Spleen (tissue), 11 donors: ENCODE data around the gene FEN1. TPM values are rescaled to one million over a fixed set of nuclear protein-coding genes. Genes with fewer than 3 reads are reported as not detected.

Source experiments
- DNase-seq: peaks from one replicate; pipeline ENCODE4 v3.0.0-alpha.2; 2020
- H3K27ac ChIP-seq, 8 donors: fragments of 200-600 bp; sonication (generic) in 7 of 8; 1 replicate in 4 of 8; 2 replicates in 4 of 8; pipeline versions ENCODE4 v1.5.0 to v1.8.0; 2016 to 2021; ENCODE audit warnings: inconsistent platforms in 4 of 8, mild to moderate bottlenecking in 4 of 8, moderate library complexity in 1 of 8
- H3K27me3 ChIP-seq, 7 donors: fragments of 200-600 bp; sonication (generic) in 6 of 7; replicated peaks in 1 of 7; 1 replicate in 4 of 7; 2 replicates in 3 of 7; pipeline versions ENCODE4 v1.5.0 to v1.8.0; 2016 to 2021; ENCODE audit warnings: inconsistent platforms in 3 of 7, mild to moderate bottlenecking in 1 of 7
- H3K36me3 ChIP-seq, 6 donors: fragments of 200-600 bp; sonication (generic) in 5 of 6; 1 replicate in 4 of 6; 2 replicates in 2 of 6; pipeline versions ENCODE4 v1.5.0 to v1.8.0; 2016 to 2021; ENCODE audit warnings: inconsistent platforms in 2 of 6
- H3K4me1 ChIP-seq, 6 donors: fragments of 200-600 bp; sonication (generic) in 5 of 6; 1 replicate in 3 of 6; 2 replicates in 3 of 6; pipeline versions ENCODE4 v1.5.0 to v1.8.0; 2016 to 2021; ENCODE audit warnings: inconsistent platforms in 3 of 6
- H3K4me3 ChIP-seq, 8 donors: fragments of 200-600 bp; sonication (generic) in 7 of 8; 1 replicate in 4 of 8; 2 replicates in 4 of 8; pipeline versions ENCODE4 v1.5.0 to v1.8.0; 2016 to 2021; ENCODE audit warnings: inconsistent platforms in 4 of 8, mild to moderate bottlenecking in 4 of 8, moderate library complexity in 2 of 8
- H3K9me3 ChIP-seq, 8 donors: fragments of 200-600 bp; sonication (generic) in 7 of 8; 1 replicate in 4 of 8; 2 replicates in 4 of 8; pipeline versions ENCODE4 v1.5.0 to v1.8.0; 2016 to 2021; ENCODE audit warnings: inconsistent platforms in 4 of 8
- POLR2A ChIP-seq, 3 donors: fragments of 450-650 bp; IDR thresholded peaks; one replicate each; pipeline ENCODE4 v1.5.1; 2017; ENCODE audit warnings: antibody characterized with exemption in 3 of 3, mild to moderate bottlenecking in 1 of 3
- POLR2AphosphoS5 ChIP-seq, 3 donors: sonication (generic); formaldehyde crosslinking; IDR thresholded peaks; one replicate each; pipeline ENCODE4 v1.5.1; 2017; ENCODE audit warnings: antibody characterized with exemption in 3 of 3
- WGBS, 5 donors: extraction: QIAGEN DNeasy Blood & Tissue Kit in 3 of 5; methylation state at CpG; one replicate each; pipeline versions ENCODE4 v1.1.5 to v1.1.7; 2013 to 2018; 5-methylcytosine and 5-hydroxymethylcytosine counted together
- intact Hi-C: fragments of 100-400 bp; cut with DNase I; formaldehyde crosslinking; loops from one replicate; pipeline ENCODE4 v1.15.0; 2023; ENCODE audit warnings: low total_unique reads
- polyA plus RNA-seq, 3 donors: library from polyadenylated mRNA; stranded (reverse); fragments of 200-250 nt; gene quantifications; one replicate each; pipeline ENCODE4 v1.2.1, GENCODE V29; 2013
- total RNA-seq, 7 donors: library from RNA; depleted of rRNA in 3 of 7; stranded (reverse); fragments of >200 nt in 3 of 7; fragmentation: NEBNext Ultra II Directional in 4 of 7; extraction: Animal tissue kit (Norgen Biotek cat#: 25700) in 4 of 7; gene quantifications; one replicate each; pipeline versions ENCODE4 v1.1.0 to v1.2.1, GENCODE V29; 2016 to 2021
- TF ChIP-seq, protein P1 (sequence below), 11 experiments: fragments of 200-600 bp in 7 of 11; fragments of 450-650 bp in 4 of 11; sonication (generic) in 4 of 11; IDR thresholded peaks in 8 of 11; conservative IDR thresholded peaks in 3 of 11; 1 replicate in 7 of 11; 2 replicates in 4 of 11; pipeline versions ENCODE4 v1.4.0 to v1.8.0; 2016 to 2021; ENCODE audit warnings: antibody characterized with exemption in 11 of 11, inconsistent platforms in 4 of 11, mild to moderate bottlenecking in 1 of 11
- donor health status: healthy with polysubstance abuse.
- donor health status: DM: no; HTN: no; CAD: no; lungs with moderate emphysema.
- donor health status: DM: no; HTN: no; CAD: no.
- donor health status: Bipolar disorder and iron deficiency.
- donor health status: healthy.
- donor health status: DM: no; HTN: no; CAD: no.
- donor health status: DM: yes; HTN: yes; CAD: no.

FEN1 gene
- total and polyA plus RNA-seq, 10 donors = 7.3 to 17.2 (median 14.8) TPM

DNA sequence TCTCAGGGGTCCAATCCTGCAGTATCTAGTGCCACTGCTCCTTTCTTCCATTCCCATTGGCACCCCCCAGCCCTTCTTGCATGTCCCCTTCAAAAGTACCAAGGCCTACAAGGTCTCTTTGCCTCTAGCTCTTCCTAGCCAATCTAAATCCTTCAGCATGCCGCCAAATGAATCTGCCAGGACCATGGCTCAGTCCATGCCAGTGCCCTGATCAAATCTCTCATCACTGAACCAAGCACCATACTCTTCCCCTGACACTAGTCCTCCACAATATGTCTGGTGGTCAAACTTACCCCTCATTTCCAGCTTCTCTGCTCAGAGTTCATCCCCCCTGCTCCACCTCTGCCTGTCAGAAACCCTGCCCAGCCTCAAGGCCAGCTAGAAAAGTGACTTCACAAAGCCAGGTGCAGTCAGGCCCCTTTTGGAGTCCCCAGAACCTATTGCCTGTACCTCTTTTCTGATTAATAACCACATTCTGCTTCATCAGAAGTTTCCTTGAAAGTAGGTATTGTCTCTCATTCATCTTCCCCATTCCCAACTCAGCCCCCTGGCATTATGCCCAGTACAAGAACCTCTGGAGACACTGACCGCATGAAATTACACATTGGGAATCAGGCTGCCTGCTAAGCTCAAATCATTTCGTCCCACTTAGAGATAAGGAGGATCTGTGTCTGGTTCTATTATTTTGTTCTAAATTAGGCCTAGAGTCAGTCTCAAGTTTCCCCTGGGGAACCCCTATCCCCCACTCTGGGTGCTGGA, 11.4 kb downstream of the FEN1 start:
- Histone ChIP-seq H3K27me3 (no peaks in the 10 kb centered on the region), H3K4me1 (peaks cover 0 to 8% (median 2%) of the 10 kb centered on the region in 6 donors), H3K27ac (no peak overlapping the region), H3K36me3 (peaks cover 0 to 75% (median 15%) of the 10 kb centered on the region in 6 donors), H3K9me3 (no peaks in the 10 kb centered on the region), H3K4me3 (no peak overlapping the region)
- peak; percentile 29 for DNase-seq
- 85 to 95% (median 90%) methylated on average over 3 of the region's 3 CpGs for WGBS, 5 donors
- intact Hi-C loops = no loop called here
- TF ChIP-seq POLR2A (IDR thresholded peaks at IDR 0.05) (no peak), POLR2AphosphoS5 (IDR thresholded peaks at IDR 0.05) (no peak)
- TF ChIP-seq, protein P1, sequence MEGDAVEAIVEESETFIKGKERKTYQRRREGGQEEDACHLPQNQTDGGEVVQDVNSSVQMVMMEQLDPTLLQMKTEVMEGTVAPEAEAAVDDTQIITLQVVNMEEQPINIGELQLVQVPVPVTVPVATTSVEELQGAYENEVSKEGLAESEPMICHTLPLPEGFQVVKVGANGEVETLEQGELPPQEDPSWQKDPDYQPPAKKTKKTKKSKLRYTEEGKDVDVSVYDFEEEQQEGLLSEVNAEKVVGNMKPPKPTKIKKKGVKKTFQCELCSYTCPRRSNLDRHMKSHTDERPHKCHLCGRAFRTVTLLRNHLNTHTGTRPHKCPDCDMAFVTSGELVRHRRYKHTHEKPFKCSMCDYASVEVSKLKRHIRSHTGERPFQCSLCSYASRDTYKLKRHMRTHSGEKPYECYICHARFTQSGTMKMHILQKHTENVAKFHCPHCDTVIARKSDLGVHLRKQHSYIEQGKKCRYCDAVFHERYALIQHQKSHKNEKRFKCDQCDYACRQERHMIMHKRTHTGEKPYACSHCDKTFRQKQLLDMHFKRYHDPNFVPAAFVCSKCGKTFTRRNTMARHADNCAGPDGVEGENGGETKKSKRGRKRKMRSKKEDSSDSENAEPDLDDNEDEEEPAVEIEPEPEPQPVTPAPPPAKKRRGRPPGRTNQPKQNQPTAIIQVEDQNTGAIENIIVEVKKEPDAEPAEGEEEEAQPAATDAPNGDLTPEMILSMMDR (IDR thresholded peaks at IDR 0.05 in 8 of 11, conservative IDR thresholded peaks at IDR 0.05 in 3 of 11) = no peak

DNA sequence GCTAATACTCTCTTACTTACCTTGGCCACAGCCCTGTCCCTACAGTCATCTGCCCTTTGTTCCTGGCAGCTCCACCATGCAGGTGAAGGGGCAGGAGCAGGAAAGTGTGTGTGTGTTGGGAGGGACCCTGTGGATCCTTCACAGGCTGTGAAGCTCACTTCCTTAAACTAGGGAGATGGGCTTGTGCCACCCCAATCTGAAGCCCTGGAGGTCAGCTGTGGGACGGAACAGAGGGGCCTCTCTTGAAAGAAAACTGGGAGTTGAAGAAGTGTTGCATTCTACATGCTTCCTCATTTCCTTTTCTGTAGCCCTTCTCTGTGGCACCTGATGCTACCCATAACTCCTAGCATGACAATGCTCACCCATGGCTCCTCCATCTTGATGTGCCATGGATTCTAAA, 12.4 kb downstream of the FEN1 start:
- intact Hi-C loops = no loop called here
- no peaks in the 10 kb centered on the region for H3K4me1 ChIP-seq
- TF ChIP-seq POLR2A (IDR thresholded peaks at IDR 0.05) (no peak), POLR2AphosphoS5 (IDR thresholded peaks at IDR 0.05) (no peak)
- TF ChIP-seq, protein P1 (IDR thresholded peaks at IDR 0.05 in 8 of 11, conservative IDR thresholded peaks at IDR 0.05 in 3 of 11) = no peak
- no peaks in the 10 kb centered on the region for H3K27me3 ChIP-seq
- WGBS, 5 donors = 56 to 90% (median 76%) methylated on average over 1 of the region's 1 CpG
- no peak overlapping the region for H3K27ac ChIP-seq
- peaks cover 0 to 86% (median 15%) of the 10 kb centered on the region in 6 donors for H3K36me3 ChIP-seq
- no peaks in the 10 kb centered on the region for H3K9me3 ChIP-seq
- DNase-seq = peak; percentile 5
- H3K4me3 ChIP-seq = no peak overlapping the region

DNA sequence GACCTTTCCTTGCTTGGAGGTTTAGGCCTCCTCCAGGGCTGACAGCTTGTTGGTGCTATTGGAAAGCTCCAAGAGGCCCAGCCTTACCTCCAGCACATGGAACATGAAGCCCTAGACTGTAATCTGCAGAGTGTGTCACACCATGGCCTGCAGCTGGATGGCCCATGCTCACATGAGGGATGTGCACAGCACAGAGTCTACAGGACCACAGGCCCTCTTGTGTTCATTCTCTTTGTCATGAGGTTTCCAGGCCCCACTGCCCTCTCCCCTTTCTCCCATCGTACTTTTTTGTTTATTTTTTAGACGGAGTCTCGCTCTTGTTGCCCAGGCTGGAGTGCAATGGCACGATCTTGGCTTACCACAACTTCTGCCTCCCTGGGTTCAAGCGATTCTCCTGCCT, 14.1 kb downstream of the FEN1 start:
- Histone ChIP-seq H3K9me3 (no peaks in the 10 kb centered on the region), H3K4me1 (no peaks in the 10 kb centered on the region), H3K4me3 (no peak overlapping the region), H3K27me3 (no peaks in the 10 kb centered on the region), H3K27ac (no peak overlapping the region), H3K36me3 (peaks cover 0 to 96% (median 15%) of the 10 kb centered on the region in 6 donors)
- WGBS, 5 donors = 89 to 98% (median 95%) methylated on average over 5 of the region's 5 CpGs
- intact Hi-C loops = no loop called here
- TF ChIP-seq, protein P1 (IDR thresholded peaks at IDR 0.05 in 8 of 11, conservative IDR thresholded peaks at IDR 0.05 in 3 of 11) = no peak
- TF ChIP-seq POLR2A (IDR thresholded peaks at IDR 0.05) (no peak), POLR2AphosphoS5 (IDR thresholded peaks at IDR 0.05) (no peak)
- peak; percentile 30 for DNase-seq

DNA sequence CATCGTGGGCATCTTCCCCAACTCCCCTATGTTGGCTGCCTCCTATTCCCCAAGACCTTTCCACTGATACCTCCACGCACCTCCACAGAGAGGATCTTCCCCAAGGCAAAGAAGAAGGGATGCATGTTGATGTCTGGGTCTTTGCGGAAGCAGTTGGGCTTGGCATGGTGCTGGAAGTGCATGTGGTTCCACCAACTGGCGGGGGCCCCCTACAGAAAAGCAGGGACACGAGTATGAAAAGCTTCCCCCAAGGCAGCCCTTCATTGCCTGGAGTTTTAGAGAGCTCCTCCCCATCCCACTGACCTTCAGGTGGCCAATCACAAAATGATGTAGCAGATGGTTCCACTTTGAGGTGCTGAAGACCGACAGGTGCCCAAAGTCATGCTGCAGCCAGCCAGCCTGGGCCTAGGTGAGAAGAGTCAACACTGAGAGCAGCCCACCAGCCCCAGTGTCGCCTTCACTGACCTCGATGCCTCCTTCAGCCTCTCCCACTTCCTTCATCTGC, 18.0 kb downstream of the FEN1 start:
- peak; percentile 43 for DNase-seq
- Histone ChIP-seq H3K27ac (no peak overlapping the region), H3K4me3 (no peak overlapping the region), H3K4me1 (peaks cover 0 to 15% (median 9%) of the 10 kb centered on the region in 6 donors), H3K27me3 (peaks cover 0 to 17% (median 0%) of the 10 kb centered on the region in 7 donors), H3K36me3 (peaks cover 0 to 65% (median 8%) of the 10 kb centered on the region in 6 donors), H3K9me3 (no peaks in the 10 kb centered on the region)
- intact Hi-C loops = no loop called here
- WGBS, 5 donors = 93 to 99% (median 96%) methylated on average over 8 of the region's 8 CpGs
- TF ChIP-seq POLR2AphosphoS5 (IDR thresholded peaks at IDR 0.05) (no peak), POLR2A (IDR thresholded peaks at IDR 0.05) (no peak)
- TF ChIP-seq, protein P1 (IDR thresholded peaks at IDR 0.05 in 8 of 11, conservative IDR thresholded peaks at IDR 0.05 in 3 of 11) = no peak
